ENCODE results near the gene GSK3A. TPM values are rescaled to one million over a fixed set of nuclear protein-coding genes. Genes with fewer than 3 reads are reported as not detected.

The GSK3A gene
- total and polyA plus RNA-seq, 9 of the 15 experiments (the other 6 are each of a cell fraction or from before 2014, with no cell fraction given), result 0.62 to 90.7 (median 33.3) TPM

DNA sequence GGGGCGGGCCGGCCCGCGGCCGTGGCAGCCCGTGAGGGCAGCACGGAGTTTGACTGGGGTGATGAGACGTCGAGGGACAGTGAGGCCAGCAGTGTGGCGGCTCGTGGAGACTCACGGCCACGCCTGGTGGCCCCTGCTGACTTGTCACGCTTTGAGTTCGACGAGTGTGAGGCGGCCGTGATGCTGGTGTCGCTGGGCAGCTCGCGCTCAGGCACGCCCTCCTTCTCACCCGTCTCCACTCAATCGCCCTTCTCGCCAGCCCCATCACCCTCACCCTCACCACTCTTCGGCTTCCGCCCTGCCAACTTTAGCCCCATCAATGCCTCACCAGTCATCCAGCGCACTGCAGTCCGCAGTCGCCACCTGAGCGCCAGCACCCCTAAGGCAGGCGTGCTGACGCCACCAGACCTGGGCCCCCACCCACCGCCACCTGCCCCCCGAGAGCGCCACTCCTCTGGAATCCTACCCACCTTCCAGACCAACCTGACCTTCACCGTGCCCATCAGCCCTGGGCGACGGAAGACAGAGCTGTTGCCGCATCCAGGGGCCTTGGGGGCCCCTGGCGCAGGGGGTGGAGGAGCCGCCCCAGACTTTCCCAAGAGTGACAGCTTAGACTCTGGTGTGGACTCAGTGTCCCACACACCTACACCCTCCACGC is 31.1 kb upstream of the GSK3A start:
- ChIA-PET POLR2A (interaction anchor here (0.6 to 0.7 kb wide), 2 partner anchors 9 to 24 kb away, joined by 3 to 5 read pairs; no protein-coding TSS in a partner anchor), CTCF (ENCODE audit: low intra/inter-chr PET ratio) (no interaction called here)
- Histone ChIP-seq H2AFZ (ENCODE audit: low read depth, low read length) (no peak overlapping the region), H3K36me3 (ENCODE audit: control insufficient read depth, insufficient read depth, low read length) (peaks cover 59% of the 10 kb centered on the region), H3K9me1 (ENCODE audit: control insufficient read depth, insufficient read depth, low read length) (no peaks in the 10 kb centered on the region), H3K27ac (ENCODE audit: extremely low read depth, low read depth, low read length) (no peak overlapping the region), H3K9ac (ENCODE audit: insufficient read depth in 1 of 2, low read depth in 2 of 2, low read length in 2 of 2) (peak overlapping the region in 1 of 2 experiments; percentile 17; a peak in 1 of 4 replicates), H4K20me1 (replicated peaks; ENCODE audit: control insufficient read depth, insufficient read depth, low read length) (no peaks in the 10 kb centered on the region), H3K4me1 (replicated peaks in 1 of 2; ENCODE audit: control insufficient read depth in 2 of 2, insufficient read depth in 2 of 2, low read length in 2 of 2) (peaks cover 11 to 51% of the 10 kb centered on the region in 2 experiments), H3K9me3 (replicated peaks; ENCODE audit: control insufficient read depth, insufficient read depth, low read depth, low read length) (no peaks in the 10 kb centered on the region), H3K4me2 (ENCODE audit: insufficient read depth, low read length) (no peak overlapping the region), H3K27me3 (ENCODE audit: control insufficient read depth in 2 of 2, insufficient read depth in 2 of 2, low read length in 2 of 2) (no peaks in the 10 kb centered on the region), H3K4me3 (no peak overlapping the region), H3K79me2 (ENCODE audit: control insufficient read depth, insufficient read depth, low read length) (peaks cover 32% of the 10 kb centered on the region)
- no peak for TF ChIP-seq ZNF212 (CRISPR knock-in tag; IDR thresholded peaks at IDR 0.05)
- peak; percentile 52 for TF ChIP-seq POLR2G (IDR thresholded peaks at IDR 0.05; ENCODE audit: low read depth, low read length)
- in situ Hi-C loops (cut with MboI) (no loop called here), intact Hi-C loops (cut with micrococcal nuclease) (no loop called here)
- ATAC-seq (no peak), DNase-seq (ENCODE audit: extremely low read depth in 1 of 4, low spot score in 3 of 4) (no peak), FAIRE-seq (no peak)
- no TSS peak for BruUV-seq (replicated peaks)
- WGBS (ENCODE audit: insufficient coverage, low coverage, missing lambda C conversion rate), result 96% methylated on average over 34 of the region's 43 CpGs

GRCh38 chr19:42272989-42273406 is 30.6 kb upstream of the GSK3A start:
- no peak overlapping the region for H2AFZ ChIP-seq (ENCODE audit: low read depth, low read length)
- no peaks in the 10 kb centered on the region for H3K27me3 ChIP-seq (ENCODE audit: control insufficient read depth in 2 of 2, insufficient read depth in 2 of 2, low read length in 2 of 2)
- intact Hi-C loops (cut with micrococcal nuclease), result no loop called here
- H3K27ac ChIP-seq (ENCODE audit: extremely low read depth, low read depth, low read length), result no peak overlapping the region
- H3K4me3 ChIP-seq, result no peak overlapping the region
- no peak overlapping the region for H3K4me2 ChIP-seq (ENCODE audit: insufficient read depth, low read length)
- ChIA-PET POLR2A (interaction anchor here (0.7 kb wide), 1 partner anchor 30 kb away, joined by 3 read pairs; no protein-coding TSS in a partner anchor), CTCF (ENCODE audit: low intra/inter-chr PET ratio) (no interaction called here)
- in situ Hi-C loops (cut with MboI), result no loop called here
- H3K79me2 ChIP-seq (ENCODE audit: control insufficient read depth, insufficient read depth, low read length), result peaks cover 32% of the 10 kb centered on the region
- no peaks in the 10 kb centered on the region for H4K20me1 ChIP-seq (replicated peaks; ENCODE audit: control insufficient read depth, insufficient read depth, low read length)
- H3K9ac ChIP-seq (ENCODE audit: insufficient read depth in 1 of 2, low read depth in 2 of 2, low read length in 2 of 2), result peak overlapping the region in 1 of 2 experiments; percentile 17; a peak in 1 of 4 replicates
- BruUV-seq (replicated peaks), result no TSS peak
- H3K36me3 ChIP-seq (ENCODE audit: control insufficient read depth, insufficient read depth, low read length), result peaks cover 59% of the 10 kb centered on the region
- FAIRE-seq (no peak), DNase-seq (ENCODE audit: extremely low read depth in 1 of 4, low spot score in 3 of 4) (no peak), ATAC-seq (no peak)
- TF ChIP-seq KDM5B (IDR thresholded peaks at IDR 0.05; ENCODE audit: insufficient replicate concordance, low read depth, low read length) (no peak), RBFOX2 (IDR thresholded peaks at IDR 0.05; ENCODE audit: low read depth, low read length) (peak; percentile 43; the same call in 1 of the 2 replicates), EP300 (IDR thresholded peaks at IDR 0.05; ENCODE audit: low read length) (no peak), PCBP1 (IDR thresholded peaks at IDR 0.05; ENCODE audit: low read depth, low read length, poor library complexity, severe bottlenecking) (peak; percentile 22), ZNF561 (CRISPR knock-in tag; conservative IDR thresholded peaks at IDR 0.05) (no peak), ZBTB17 (CRISPR knock-in tag; IDR thresholded peaks at IDR 0.05) (no peak), LARP7 (IDR thresholded peaks at IDR 0.05) (no peak)
- H3K9me1 ChIP-seq (ENCODE audit: control insufficient read depth, insufficient read depth, low read length), result no peaks in the 10 kb centered on the region
- H3K9me3 ChIP-seq (replicated peaks; ENCODE audit: control insufficient read depth, insufficient read depth, low read depth, low read length), result no peaks in the 10 kb centered on the region
- 90% methylated on average over 6 of the region's 23 CpGs for WGBS (ENCODE audit: insufficient coverage, low coverage, missing lambda C conversion rate)
- peaks cover 11 to 50% of the 10 kb centered on the region in 2 experiments for H3K4me1 ChIP-seq (replicated peaks in 1 of 2; ENCODE audit: control insufficient read depth in 2 of 2, insufficient read depth in 2 of 2, low read length in 2 of 2)
